HCT116 (cell line): ENCODE data around the gene SLC16A4.
"Not testable (repeated sequence)": the region's sequence is repeated elsewhere in the genome, so short reads cannot be mapped to it uniquely, and the experiment has no call there.

ENCODE experiments used
- SP1 ChIP-seq: IDR thresholded peaks from 2 replicates; pipeline ENCODE4 v1.6.1; 2012; ENCODE audit warnings: low read depth
- TF ChIP-seq, protein P1 (sequence below), 3 experiments: fragments of 200-600 bp in 1 of 3; sonication (generic) in 1 of 3; IDR thresholded peaks in 2 of 3; conservative IDR thresholded peaks in 1 of 3; 2 replicates each; pipeline ENCODE4 v1.5.1; 2012 to 2017; ENCODE audit warnings: low read depth in 2 of 3, low read length in 2 of 3, antibody characterized with exemption in 1 of 3, borderline replicate concordance in 1 of 3, control low read depth in 1 of 3, mild to moderate bottlenecking in 1 of 3, mixed read lengths in 1 of 3, mixed run types in 1 of 3, moderate library complexity in 1 of 3; ENCODE audit not compliant: insufficient read depth in 1 of 3

DNA sequence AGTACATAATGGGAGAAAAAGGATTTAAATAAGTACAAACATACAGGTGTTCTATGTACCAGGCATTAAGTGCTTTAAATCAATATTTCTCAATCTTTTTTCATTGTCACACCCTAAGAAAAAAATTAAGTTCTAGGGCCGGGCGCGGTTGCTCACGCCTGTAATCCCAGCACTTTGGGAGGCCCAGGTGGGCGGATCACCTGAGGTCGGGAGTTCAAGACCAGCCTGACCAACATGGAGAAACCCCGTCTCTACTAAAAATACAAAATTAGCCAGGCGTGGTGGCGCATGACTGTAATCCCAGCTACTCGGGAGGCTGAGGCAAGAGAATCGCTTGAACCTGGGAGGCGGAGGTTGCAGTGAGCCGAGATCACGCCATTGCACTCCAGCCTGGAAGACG, 15.6 kb upstream of the SLC16A4 start:
- TF ChIP-seq, protein P1, sequence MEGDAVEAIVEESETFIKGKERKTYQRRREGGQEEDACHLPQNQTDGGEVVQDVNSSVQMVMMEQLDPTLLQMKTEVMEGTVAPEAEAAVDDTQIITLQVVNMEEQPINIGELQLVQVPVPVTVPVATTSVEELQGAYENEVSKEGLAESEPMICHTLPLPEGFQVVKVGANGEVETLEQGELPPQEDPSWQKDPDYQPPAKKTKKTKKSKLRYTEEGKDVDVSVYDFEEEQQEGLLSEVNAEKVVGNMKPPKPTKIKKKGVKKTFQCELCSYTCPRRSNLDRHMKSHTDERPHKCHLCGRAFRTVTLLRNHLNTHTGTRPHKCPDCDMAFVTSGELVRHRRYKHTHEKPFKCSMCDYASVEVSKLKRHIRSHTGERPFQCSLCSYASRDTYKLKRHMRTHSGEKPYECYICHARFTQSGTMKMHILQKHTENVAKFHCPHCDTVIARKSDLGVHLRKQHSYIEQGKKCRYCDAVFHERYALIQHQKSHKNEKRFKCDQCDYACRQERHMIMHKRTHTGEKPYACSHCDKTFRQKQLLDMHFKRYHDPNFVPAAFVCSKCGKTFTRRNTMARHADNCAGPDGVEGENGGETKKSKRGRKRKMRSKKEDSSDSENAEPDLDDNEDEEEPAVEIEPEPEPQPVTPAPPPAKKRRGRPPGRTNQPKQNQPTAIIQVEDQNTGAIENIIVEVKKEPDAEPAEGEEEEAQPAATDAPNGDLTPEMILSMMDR (IDR thresholded peaks at IDR 0.05 in 2 of 3, conservative IDR thresholded peaks at IDR 0.05 in 1 of 3; ENCODE audit: borderline replicate concordance in 1 of 3, insufficient read depth in 1 of 3, low read depth in 2 of 3, low read length in 2 of 3), result not testable (repeated sequence)
- TF ChIP-seq SP1, result not testable (repeated sequence)
